GM18870 (cell line): ENCODE data around the gene CDYL2.

Experiments used
- ATAC-seq: cut with Tn5 transposase; IDR thresholded peaks from one replicate; pipeline ENCODE4 v1.9.1; 2021; ENCODE audit warnings: moderate library complexity; ENCODE audit not compliant: unreplicated experiment

CDYL2 gene

GRCh38 chr16:80710918-80711317 is 93.5 kb downstream of the CDYL2 start:
- no peak for ATAC-seq

- no peak for ATAC-seq
Measured at GRCh38 chr16:80708823-80709222, 95.6 kb downstream of the CDYL2 start.

- ATAC-seq: no peak
Measured at GRCh38 chr16:80707686-80708085, 96.7 kb downstream of the CDYL2 start.

- no peak for ATAC-seq
Measured at GRCh38 chr16:80705596-80705995, 98.8 kb downstream of the CDYL2 start.

- no peak for ATAC-seq
Measured at GRCh38 chr16:80704751-80705505, 99.5 kb downstream of the CDYL2 start.

- ATAC-seq: no peak
Measured at GRCh38 chr16:80703131-80704071, 101.0 kb downstream of the CDYL2 start.

- no peak for ATAC-seq
Measured at GRCh38 chr16:80702696-80703095, 101.7 kb downstream of the CDYL2 start.

- no peak for ATAC-seq
Measured at GRCh38 chr16:80700558-80700957, 103.8 kb downstream of the CDYL2 start.

- ATAC-seq: no peak
Measured at GRCh38 chr16:80695020-80695419, 109.4 kb downstream of the CDYL2 start.

- no peak for ATAC-seq
Measured at GRCh38 chr16:80693553-80693952, 110.8 kb downstream of the CDYL2 start.

- no peak for ATAC-seq
Measured at GRCh38 chr16:80692270-80692669, 112.1 kb downstream of the CDYL2 start.

- ATAC-seq: no peak
Measured at GRCh38 chr16:80691111-80691741, 113.2 kb downstream of the CDYL2 start.

- ATAC-seq: no peak
Measured at GRCh38 chr16:80689487-80689886, 114.9 kb downstream of the CDYL2 start.

GRCh38 chr16:80687606-80688005 is 116.8 kb downstream of the CDYL2 start:
- ATAC-seq: no peak

- no peak for ATAC-seq
Measured at GRCh38 chr16:80684906-80685305, 119.5 kb downstream of the CDYL2 start.

- ATAC-seq: no peak
Measured at GRCh38 chr16:80684136-80684765, 120.1 kb downstream of the CDYL2 start.

GRCh38 chr16:80683646-80684045 is 120.8 kb downstream of the CDYL2 start:
- no peak for ATAC-seq

GRCh38 chr16:80682421-80683070 is 121.9 kb downstream of the CDYL2 start:
- no peak for ATAC-seq

- no peak for ATAC-seq
Measured at GRCh38 chr16:80681436-80681835, 123.0 kb downstream of the CDYL2 start.

- ATAC-seq: no peak
Measured at GRCh38 chr16:80680839-80681238, 123.6 kb downstream of the CDYL2 start.

GRCh38 chr16:80680046-80680445 is 124.4 kb downstream of the CDYL2 start:
- ATAC-seq: no peak
